Endothelial cell of umbilical vein (primary cell): ENCODE measurements around the gene SH3GL1. TPM values are rescaled to one million over a fixed set of nuclear protein-coding genes. Genes with fewer than 3 reads are reported as not detected.

ENCODE experiments used
- BruUV-seq: library from RNA; stranded (reverse); fragments of 400-500 nt; replicated peaks from 2 replicates; lab custom pipeline; 2021; lab: Mats Ljungman, UMichigan
- CTCF ChIA-PET: fragments of 300-600, 350-600 bp; sonication (Branson Sonifier 250); formaldehyde crosslinking; loops from one replicate; lab custom pipeline; 2021; ENCODE audit warnings: antibody characterized with exemption, inconsistent platforms; lab: Charles Lee
- POLR2A ChIA-PET: fragments of 300-600, 350-600 bp; sonication (Branson Sonifier 250); formaldehyde crosslinking; loops from one replicate; lab custom pipeline; 2021; ENCODE audit warnings: antibody characterized with exemption, inconsistent platforms; lab: Charles Lee
- DNase-seq: peaks from one replicate; pipeline ENCODE4 v3.0.0-alpha.2; 2011; ENCODE audit warnings: low read depth, low spot score
- FAIRE-seq: peaks from 2 replicates; lab custom pipeline; 2011; peaks lifted over from hg19 to GRCh38; lab: Jason Lieb, UNC
- H2AFZ ChIP-seq: 2 replicates; pipeline ENCODE4 v1.6.0; 2012; ENCODE audit warnings: low read depth, low read length, control low read depth, inconsistent platforms
- H3K27ac ChIP-seq: 2 replicates; pipeline ENCODE4 v1.5.1; 2011; ENCODE audit warnings: low read depth, mild to moderate bottlenecking, control low read depth, low read length, moderate library complexity; ENCODE audit not compliant: insufficient read depth
- H3K27me3 ChIP-seq, 2 experiments: 2 replicates each; pipeline versions ENCODE4 v1.6.0 to v1.6.1; 2011; ENCODE audit warnings: low read length in 2 of 2, mixed read lengths in 1 of 2; ENCODE audit not compliant: control insufficient read depth in 2 of 2, insufficient read depth in 2 of 2
- H3K36me3 ChIP-seq, 2 experiments: 2 replicates in 1 of 2; 3 replicates in 1 of 2; pipeline ENCODE4 v1.5.1; 2011; ENCODE audit warnings: low read length in 2 of 2, mild to moderate bottlenecking in 1 of 2, moderate library complexity in 1 of 2; ENCODE audit not compliant: control insufficient read depth in 2 of 2, insufficient read depth in 2 of 2; ENCODE audit errors: extremely low read depth in 1 of 2
- H3K4me1 ChIP-seq: 3 replicates; pipeline ENCODE4 v1.5.1; 2011; ENCODE audit warnings: mild to moderate bottlenecking, low read length; ENCODE audit not compliant: control insufficient read depth, insufficient read depth; ENCODE audit errors: extremely low read depth
- H3K4me2 ChIP-seq: 2 replicates; pipeline ENCODE4 v1.6.1; 2011; ENCODE audit warnings: low read length, control low read depth, mixed read lengths; ENCODE audit not compliant: insufficient read depth
- H3K4me3 ChIP-seq, 3 experiments: fragments of 200-600 bp in 1 of 3; sonication (generic), shearing (Covaris generic) in 1 of 3; replicated peaks in 1 of 3; 2 replicates each; pipeline ENCODE4 v1.5.1; 2011 to 2016; ENCODE audit warnings: control low read depth in 3 of 3, low read length in 3 of 3, mild to moderate bottlenecking in 2 of 3, inconsistent platforms in 1 of 3, low read depth in 1 of 3, moderate library complexity in 1 of 3; ENCODE audit not compliant: insufficient read depth in 1 of 3
- H3K79me2 ChIP-seq: 2 replicates; pipeline ENCODE4 v1.6.0; 2012; ENCODE audit warnings: low read length, inconsistent platforms; ENCODE audit not compliant: control insufficient read depth, insufficient read depth
- H3K9ac ChIP-seq: replicated peaks from 2 replicates; pipeline ENCODE3; 2011; ENCODE audit warnings: low read length, control low read depth; ENCODE audit not compliant: insufficient read depth; ENCODE audit errors: extremely low read depth
- H3K9me1 ChIP-seq: replicated peaks from 3 replicates; pipeline ENCODE4 v1.6.0; 2011; ENCODE audit warnings: mild to moderate bottlenecking, low read length; ENCODE audit not compliant: control insufficient read depth, insufficient read depth; ENCODE audit errors: extremely low read depth
- H3K9me3 ChIP-seq: replicated peaks from 2 replicates; pipeline ENCODE4 v1.5.1; 2012; ENCODE audit warnings: low read length, inconsistent platforms; ENCODE audit not compliant: control insufficient read depth, insufficient read depth
- H4K20me1 ChIP-seq: replicated peaks from 2 replicates; pipeline ENCODE3; 2011; ENCODE audit warnings: mild to moderate bottlenecking, low read length; ENCODE audit not compliant: control insufficient read depth, insufficient read depth; ENCODE audit errors: extremely low read depth
- EZH2 ChIP-seq: IDR thresholded peaks from 2 replicates; pipeline ENCODE4 v1.6.1; 2012; ENCODE audit warnings: borderline replicate concordance, low read depth, mild to moderate bottlenecking, moderate library complexity, low read length, inconsistent platforms; ENCODE audit not compliant: severe bottlenecking
- FOS ChIP-seq: IDR thresholded peaks from 2 replicates; pipeline ENCODE4 v1.6.1; 2011; ENCODE audit warnings: mild to moderate bottlenecking, low read length, moderate library complexity, borderline replicate concordance; ENCODE audit not compliant: insufficient read depth
- GATA2 ChIP-seq: IDR thresholded peaks from 2 replicates; pipeline ENCODE4 v1.7.0; 2011; ENCODE audit warnings: low read depth, mild to moderate bottlenecking, moderate library complexity, mixed read lengths, low read length; ENCODE audit not compliant: insufficient read length, insufficient read depth
- JUN ChIP-seq: IDR thresholded peaks from 2 replicates; pipeline ENCODE4 v1.6.1; 2011; ENCODE audit warnings: borderline replicate concordance, low read depth; ENCODE audit not compliant: insufficient read length, insufficient read depth
- MYC ChIP-seq: IDR thresholded peaks from one replicate; pipeline ENCODE4 v1.6.1; 2011; ENCODE audit warnings: mild to moderate bottlenecking, low read depth, low read length
- POLR2A ChIP-seq: IDR thresholded peaks from 2 replicates; pipeline ENCODE4 v1.6.1; 2012; ENCODE audit warnings: low read depth, mild to moderate bottlenecking, control low read depth, low read length
- POLR2AphosphoS5 ChIP-seq: IDR thresholded peaks from 2 replicates; pipeline ENCODE4 v1.6.1; 2012; ENCODE audit warnings: low read depth, mild to moderate bottlenecking, control low read depth, low read length, moderate library complexity; ENCODE audit not compliant: insufficient read depth
- dilution Hi-C: fragments of 300-500 bp; cut with MboI; formaldehyde crosslinking; loops from one replicate; pipeline ENCODE4 v1.15.0; 2019; ENCODE audit warnings: low sequenced_read_pairs; ENCODE audit not compliant: extremely low pct_ligation_motif_present
- intact Hi-C: fragments of 100-400 bp; cut with micrococcal nuclease; formaldehyde crosslinking; loops from one replicate; pipeline ENCODE4 v1.10.0; 2022
- polyA plus RNA-seq, 4 experiments: library from polyadenylated mRNA; depleted of rRNA in 3 of 4; stranded (reverse) in 3 of 4; unstranded in 1 of 4; fragments of >200 nt; gene quantifications; 2 replicates each; pipeline versions ENCODE4 v1.2.1 to v1.2.3, GENCODE V29; 2011 to 2012; ENCODE audit warnings: missing spikeins in 1 of 4
- total RNA-seq: library from RNA; stranded (reverse); gene quantifications from 2 replicates; pipeline ENCODE4 v1.2.3, GENCODE V29; 2021
- TF ChIP-seq, protein P1 (sequence below), 2 donors: IDR thresholded peaks; 1 replicate in 1 of 2; 2 replicates in 1 of 2; pipeline ENCODE4 v1.5.1; 2011; ENCODE audit warnings: low read length in 2 of 2, mild to moderate bottlenecking in 2 of 2, moderate library complexity in 2 of 2, control low read depth in 1 of 2, inconsistent platforms in 1 of 2, low read depth in 1 of 2; ENCODE audit not compliant: insufficient read depth in 1 of 2; ENCODE audit errors: extremely low read depth in 1 of 2
- TF ChIP-seq, protein P2 (sequence below): IDR thresholded peaks from 2 replicates; pipeline ENCODE4 v1.6.1; 2011; ENCODE audit not compliant: insufficient read depth, insufficient read length

SH3GL1 gene
- total and polyA plus RNA-seq, 2 donors (not counting 3 experiments of a cell fraction or from before 2014, with no cell fraction given): 143 to 145 TPM

DNA sequence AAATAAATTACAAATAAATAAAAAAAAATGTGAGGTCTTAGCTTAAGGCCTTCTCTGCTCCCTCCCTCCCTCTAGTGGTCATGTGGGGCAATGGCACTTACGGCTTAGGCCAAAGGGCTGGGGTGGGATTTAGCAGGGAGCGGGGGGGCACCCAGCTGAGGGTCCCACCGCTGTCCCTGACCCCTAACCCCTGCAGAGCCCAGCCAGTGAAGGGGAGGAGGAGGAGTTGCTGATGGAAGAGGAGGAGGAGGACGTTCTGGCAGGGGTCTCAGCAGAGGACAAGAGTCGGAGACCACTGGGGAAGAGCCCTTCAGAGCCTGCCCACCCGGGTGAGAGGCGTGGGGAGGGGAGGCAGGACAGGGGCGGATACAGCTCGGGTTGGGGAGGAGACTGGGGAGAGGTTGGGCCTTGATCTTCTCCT is 47.6 kb downstream of the SH3GL1 start:
- Histone ChIP-seq H3K27me3 (no peaks in the 10 kb centered on the region), H3K79me2 (no peaks in the 10 kb centered on the region), H2AFZ (no peak overlapping the region), H4K20me1 (no peaks in the 10 kb centered on the region), H3K4me2 (no peak overlapping the region), H3K4me3 (no peak overlapping the region), H3K9me1 (no peaks in the 10 kb centered on the region), H3K4me1 (no peaks in the 10 kb centered on the region), H3K9ac (no peak overlapping the region), H3K9me3 (no peaks in the 10 kb centered on the region), H3K27ac (no peak overlapping the region), H3K36me3 (peaks cover 0 to 2% of the 10 kb centered on the region in 2 experiments)
- ChIA-PET CTCF (interaction anchor here (0.6 to 5.0 kb wide), 39 partner anchors 9 to 173 kb away, joined by 3 to 120 read pairs (median 4); partner anchors contain the start of genes CHAF1A, FSD1, MPND and SH3GL1), POLR2A (interaction anchor here (1.0 kb wide), 1 partner anchor 10 kb away, joined by 7 read pairs; the partner anchor contains the start of gene MPND)
- intact Hi-C loops (loop anchor here (1.0 kb wide), 2 partner anchors 85 to 119 kb away; no protein-coding TSS in a partner anchor), dilution Hi-C loops (no loop called here)
- TF ChIP-seq, protein P1, sequence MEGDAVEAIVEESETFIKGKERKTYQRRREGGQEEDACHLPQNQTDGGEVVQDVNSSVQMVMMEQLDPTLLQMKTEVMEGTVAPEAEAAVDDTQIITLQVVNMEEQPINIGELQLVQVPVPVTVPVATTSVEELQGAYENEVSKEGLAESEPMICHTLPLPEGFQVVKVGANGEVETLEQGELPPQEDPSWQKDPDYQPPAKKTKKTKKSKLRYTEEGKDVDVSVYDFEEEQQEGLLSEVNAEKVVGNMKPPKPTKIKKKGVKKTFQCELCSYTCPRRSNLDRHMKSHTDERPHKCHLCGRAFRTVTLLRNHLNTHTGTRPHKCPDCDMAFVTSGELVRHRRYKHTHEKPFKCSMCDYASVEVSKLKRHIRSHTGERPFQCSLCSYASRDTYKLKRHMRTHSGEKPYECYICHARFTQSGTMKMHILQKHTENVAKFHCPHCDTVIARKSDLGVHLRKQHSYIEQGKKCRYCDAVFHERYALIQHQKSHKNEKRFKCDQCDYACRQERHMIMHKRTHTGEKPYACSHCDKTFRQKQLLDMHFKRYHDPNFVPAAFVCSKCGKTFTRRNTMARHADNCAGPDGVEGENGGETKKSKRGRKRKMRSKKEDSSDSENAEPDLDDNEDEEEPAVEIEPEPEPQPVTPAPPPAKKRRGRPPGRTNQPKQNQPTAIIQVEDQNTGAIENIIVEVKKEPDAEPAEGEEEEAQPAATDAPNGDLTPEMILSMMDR (IDR thresholded peaks at IDR 0.05; ENCODE audit: extremely low read depth in 1 of 2, insufficient read depth in 1 of 2, low read depth in 1 of 2, low read length in 2 of 2): peak; percentile 76 to 85
- TF ChIP-seq, protein P2, sequence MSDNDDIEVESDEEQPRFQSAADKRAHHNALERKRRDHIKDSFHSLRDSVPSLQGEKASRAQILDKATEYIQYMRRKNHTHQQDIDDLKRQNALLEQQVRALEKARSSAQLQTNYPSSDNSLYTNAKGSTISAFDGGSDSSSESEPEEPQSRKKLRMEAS: no peak
- DNase-seq (peak; percentile 66), FAIRE-seq (peak; percentile 28)
- BruUV-seq: no TSS peak

DNA sequence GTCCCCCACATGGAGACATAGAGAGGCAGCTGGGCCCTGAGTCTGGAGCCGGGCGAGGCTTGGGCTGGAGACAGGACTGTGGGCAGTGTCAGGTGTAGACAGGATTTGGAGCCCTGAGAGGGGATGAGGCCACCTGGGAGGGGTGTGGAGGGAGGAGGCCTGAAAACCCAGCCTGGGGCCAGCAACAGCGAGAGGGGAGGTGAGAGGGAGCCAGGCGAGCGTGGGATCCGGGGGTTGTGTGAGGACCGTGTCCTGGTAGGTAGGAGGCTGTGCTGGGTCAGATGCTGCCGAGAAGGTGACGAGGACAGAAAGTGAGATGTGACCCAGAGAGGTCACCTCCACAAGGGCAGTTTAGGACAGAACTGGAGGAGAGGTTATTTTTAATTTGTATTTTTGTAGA is 49.6 kb downstream of the SH3GL1 start:
- dilution Hi-C loops (no loop called here), intact Hi-C loops (no loop called here)
- ChIA-PET POLR2A (no interaction called here), CTCF (no interaction called here)
- Histone ChIP-seq H2AFZ (no peak overlapping the region), H3K27me3 (no peaks in the 10 kb centered on the region), H3K9me3 (no peaks in the 10 kb centered on the region), H3K9ac (no peak overlapping the region), H4K20me1 (no peaks in the 10 kb centered on the region), H3K9me1 (no peaks in the 10 kb centered on the region), H3K4me3 (no peak overlapping the region), H3K4me1 (no peaks in the 10 kb centered on the region), H3K36me3 (peaks cover 2 to 3% of the 10 kb centered on the region in 2 experiments), H3K79me2 (no peaks in the 10 kb centered on the region), H3K27ac (no peak overlapping the region), H3K4me2 (no peak overlapping the region)
- TF ChIP-seq, protein P2: no peak
- no peak for TF ChIP-seq FOS
- TF ChIP-seq POLR2A: no peak
- TF ChIP-seq, protein P1 (IDR thresholded peaks at IDR 0.05; ENCODE audit: extremely low read depth in 1 of 2, insufficient read depth in 1 of 2, low read depth in 1 of 2, low read length in 2 of 2): no peak
- TF ChIP-seq JUN: no peak
- no peak for TF ChIP-seq GATA2
- no peak for TF ChIP-seq MYC
- no peak for TF ChIP-seq POLR2AphosphoS5
- no peak for TF ChIP-seq EZH2
- FAIRE-seq (no peak), DNase-seq (no peak)
- no TSS peak for BruUV-seq
